H9 (cell line): ENCODE results near the gene WDSUB1. TPM values are rescaled to one million over a fixed set of nuclear protein-coding genes. Genes with fewer than 3 reads are reported as not detected.

Source experiments
- DNase-seq: peaks from one replicate; pipeline ENCODE4 v3.0.0-alpha.2; 2017
- H2AFZ ChIP-seq: one replicate; pipeline ENCODE4 v1.6.1; 2013; ENCODE audit warnings: mild to moderate bottlenecking, low read length, control low read depth, moderate library complexity
- H2AK5ac ChIP-seq: 2 replicates; pipeline ENCODE4 v1.6.1; 2013; ENCODE audit warnings: low read length, control low read depth, mixed read lengths; ENCODE audit not compliant: insufficient read length
- H2BK120ac ChIP-seq: one replicate; pipeline ENCODE4 v1.6.1; 2013; ENCODE audit warnings: low read depth, mild to moderate bottlenecking, low read length, control low read depth, inconsistent platforms; ENCODE audit not compliant: poor library complexity, severe bottlenecking
- H2BK12ac ChIP-seq: 2 replicates; pipeline ENCODE4 v1.6.1; 2013; ENCODE audit warnings: low read length, control low read depth, mixed read lengths, low read depth; ENCODE audit not compliant: insufficient read length
- H2BK15ac ChIP-seq: 2 replicates; pipeline ENCODE4 v1.6.1; 2013; ENCODE audit warnings: low read depth, low read length, control low read depth
- H2BK20ac ChIP-seq: one replicate; pipeline ENCODE4 v1.6.1; 2013; ENCODE audit warnings: low read depth, mild to moderate bottlenecking, low read length, control low read depth, inconsistent platforms; ENCODE audit not compliant: poor library complexity, severe bottlenecking
- H2BK5ac ChIP-seq: 2 replicates; pipeline ENCODE4 v1.6.1; 2013; ENCODE audit warnings: low read length, control low read depth, mixed read lengths; ENCODE audit not compliant: insufficient read length
- H3K14ac ChIP-seq: 2 replicates; pipeline ENCODE4 v1.6.1; 2013; ENCODE audit warnings: low read length, control low read depth; ENCODE audit not compliant: insufficient read depth
- H3K18ac ChIP-seq: 2 replicates; pipeline ENCODE4 v1.6.1; 2013; ENCODE audit warnings: low read depth, mild to moderate bottlenecking, mixed read lengths, low read length, control low read depth; ENCODE audit not compliant: insufficient read length
- H3K23ac ChIP-seq: 2 replicates; pipeline ENCODE4 v1.6.1; 2013; ENCODE audit warnings: low read length, control low read depth, mixed read lengths, low read depth; ENCODE audit not compliant: insufficient read length
- H3K23me2 ChIP-seq: 2 replicates; pipeline ENCODE4 v1.6.1; 2013; ENCODE audit warnings: low read depth, mild to moderate bottlenecking, mixed read lengths, low read length, control low read depth; ENCODE audit not compliant: insufficient read length, poor library complexity, severe bottlenecking
- H3K27ac ChIP-seq: 2 replicates; pipeline ENCODE4 v1.5.1; 2013; ENCODE audit warnings: low read length, control low read depth, mixed read lengths, low read depth; ENCODE audit not compliant: insufficient read length
- H3K27me3 ChIP-seq: 2 replicates; pipeline ENCODE4 v1.6.1; 2013; ENCODE audit warnings: low read length, control low read depth, inconsistent platforms; ENCODE audit not compliant: insufficient read depth
- H3K4ac ChIP-seq: 2 replicates; pipeline ENCODE4 v1.6.1; 2013; ENCODE audit warnings: low read depth, mild to moderate bottlenecking, control low read depth, inconsistent platforms, low read length, moderate library complexity
- H3K4me1 ChIP-seq: 2 replicates; pipeline ENCODE4 v1.6.1; 2013; ENCODE audit warnings: low read length, control low read depth, inconsistent platforms; ENCODE audit not compliant: insufficient read depth
- H3K4me2 ChIP-seq: 2 replicates; pipeline ENCODE4 v1.6.1; 2013; ENCODE audit warnings: low read length, control low read depth, mixed read lengths; ENCODE audit not compliant: insufficient read length, insufficient read depth
- H3K56ac ChIP-seq: 2 replicates; pipeline ENCODE4 v1.6.1; 2013; ENCODE audit warnings: low read depth, mild to moderate bottlenecking, mixed read lengths, low read length, control low read depth; ENCODE audit not compliant: insufficient read length
- H3K79me1 ChIP-seq: 2 replicates; pipeline ENCODE4 v1.6.1; 2013; ENCODE audit warnings: low read depth, mild to moderate bottlenecking, moderate library complexity, low read length, control low read depth, inconsistent platforms; ENCODE audit not compliant: insufficient read depth, poor library complexity, severe bottlenecking
- H3K79me2 ChIP-seq: 2 replicates; pipeline ENCODE4 v1.6.1; 2013; ENCODE audit warnings: low read length, control low read depth, inconsistent platforms; ENCODE audit not compliant: insufficient read depth
- H3K9ac ChIP-seq: 2 replicates; pipeline ENCODE4 v1.6.1; 2013; ENCODE audit warnings: low read length, control low read depth, mixed read lengths; ENCODE audit not compliant: insufficient read length; ENCODE audit errors: extremely low read depth
- H3K9me3 ChIP-seq: one replicate; pipeline ENCODE4 v1.6.1; 2013; ENCODE audit warnings: low read depth, low read length, inconsistent platforms; ENCODE audit not compliant: control insufficient read depth
- H3T11ph ChIP-seq: one replicate; pipeline ENCODE4 v1.6.1; 2013; ENCODE audit warnings: mild to moderate bottlenecking, low read length, control low read depth, inconsistent platforms
- H4K20me1 ChIP-seq: one replicate; pipeline ENCODE4 v1.6.1; 2013; ENCODE audit not compliant: control insufficient read depth, insufficient read length, insufficient read depth
- H4K5ac ChIP-seq: 2 replicates; pipeline ENCODE4 v1.6.1; 2013; ENCODE audit warnings: low read depth, mild to moderate bottlenecking, mixed read lengths, low read length, control low read depth; ENCODE audit not compliant: insufficient read length
- H4K8ac ChIP-seq: replicated peaks from 2 replicates; pipeline ENCODE4 v1.6.1; 2013; ENCODE audit warnings: low read length, control low read depth, mixed read lengths, low read depth; ENCODE audit not compliant: insufficient read length
- H4K91ac ChIP-seq: 2 replicates; pipeline ENCODE4 v1.6.1; 2013; ENCODE audit warnings: low read depth, mild to moderate bottlenecking, moderate library complexity, mixed read lengths, low read length, control low read depth; ENCODE audit not compliant: insufficient read length
- H3K27ac Mint-ChIP-seq, 3 experiments: 2 replicates in 2 of 3; 3 replicates in 1 of 3; pipeline ENCODE4 v1.8.0; 2020 to 2021; ENCODE audit warnings: mixed read lengths in 3 of 3, mild to moderate bottlenecking in 1 of 3, moderate library complexity in 1 of 3
- H3K27me3 Mint-ChIP-seq: 2 replicates; pipeline ENCODE4 v1.8.0; 2021; ENCODE audit warnings: low read depth, mild to moderate bottlenecking, moderate library complexity, mixed read lengths
- H3K36me3 Mint-ChIP-seq, 3 experiments: 2 replicates in 2 of 3; 3 replicates in 1 of 3; pipeline ENCODE4 v1.8.0; 2020 to 2021; ENCODE audit warnings: low read depth in 3 of 3, mixed read lengths in 3 of 3; ENCODE audit not compliant: insufficient read depth in 1 of 3
- H3K4me1 Mint-ChIP-seq, 2 experiments: 2 replicates each; pipeline ENCODE4 v1.8.0; 2020; ENCODE audit warnings: mixed read lengths in 2 of 2
- H3K4me3 Mint-ChIP-seq, 2 experiments: 2 replicates in 1 of 2; 3 replicates in 1 of 2; pipeline ENCODE4 v1.8.0; 2020 to 2021; ENCODE audit warnings: mild to moderate bottlenecking in 2 of 2, mixed read lengths in 2 of 2, moderate library complexity in 1 of 2
- H3K9me3 Mint-ChIP-seq, 2 experiments: 2 replicates in 1 of 2; 3 replicates in 1 of 2; pipeline ENCODE4 v1.8.0; 2020; ENCODE audit warnings: mild to moderate bottlenecking in 2 of 2, mixed read lengths in 2 of 2, moderate library complexity in 1 of 2
- CTCF ChIP-seq: fragments of 200-600 bp; sonication (generic); conservative IDR thresholded peaks from 3 replicates; pipeline ENCODE4 v1.8.0; 2021; ENCODE audit warnings: antibody characterized with exemption, mild to moderate bottlenecking
- WGBS: extraction: QIAGEN DNeasy Blood & Tissue Kit; methylation state at CpG from one replicate; pipeline ENCODE4 v1.1.7; 2013; ENCODE audit warnings: missing lambda C conversion rate, low lambda C conversion rate, mixed read lengths; ENCODE audit not compliant: insufficient read length; ENCODE audit errors: extremely low coverage; 5-methylcytosine and 5-hydroxymethylcytosine counted together
- total RNA-seq: library from RNA; stranded (reverse); gene quantifications from 2 replicates; pipeline ENCODE4 v1.2.1, GENCODE V29; 2021

WDSUB1 gene
- total RNA-seq, 1 experiment from 2014 or later: 5.5 TPM

- no peak overlapping the region for H4K8ac ChIP-seq
- no peak overlapping the region for H3K4me2 ChIP-seq
- no peak for TF ChIP-seq CTCF
- H2AFZ ChIP-seq: no peak overlapping the region
- no peak overlapping the region for H3K14ac ChIP-seq
- H3K27ac ChIP-seq: no peak overlapping the region
- Mint-ChIP-seq H3K27me3 (no peaks in the 10 kb centered on the region), H3K36me3 (peaks cover 0 to 14% (median 0%) of the 10 kb centered on the region in 3 experiments; a peak in 5 of 7 replicates), H3K4me1 (peaks cover 0 to 9% of the 10 kb centered on the region in 2 experiments; a peak in 2 of 4 replicates), H3K4me3 (no peak overlapping the region), H3K27ac (peak overlapping the region in 1 of 3 experiments; percentile 15; a peak in 3 of 7 replicates), H3K9me3 (no peaks in the 10 kb centered on the region)
- no peak overlapping the region for H3T11ph ChIP-seq
- no peak overlapping the region for H3K18ac ChIP-seq
- H3K4ac ChIP-seq: no peak overlapping the region
- no peak overlapping the region for H3K9ac ChIP-seq
- no peak overlapping the region for H4K5ac ChIP-seq
- no peaks in the 10 kb centered on the region for H3K4me1 ChIP-seq
- no peak overlapping the region for H4K91ac ChIP-seq
- no peaks in the 10 kb centered on the region for H3K23me2 ChIP-seq
- no peak overlapping the region for H2BK5ac ChIP-seq
- no peak overlapping the region for H2BK120ac ChIP-seq
- no peak overlapping the region for H3K23ac ChIP-seq
- H3K56ac ChIP-seq: no peak overlapping the region
- WGBS: no CpG with 5 or more reads among the region's 15 CpGs
- H4K20me1 ChIP-seq: no peaks in the 10 kb centered on the region
- H3K27me3 ChIP-seq: no peaks in the 10 kb centered on the region
- H2BK12ac ChIP-seq: no peak overlapping the region
- H3K79me2 ChIP-seq: no peaks in the 10 kb centered on the region
- no peak overlapping the region for H2AK5ac ChIP-seq
- no peaks in the 10 kb centered on the region for H3K79me1 ChIP-seq
- DNase-seq: no peak
- H3K9me3 ChIP-seq: no peaks in the 10 kb centered on the region
- H2BK20ac ChIP-seq: no peak overlapping the region
- H2BK15ac ChIP-seq: no peak overlapping the region
Measured at GRCh38 chr2:159229476-159230144, 56.9 kb downstream of the WDSUB1 start.
